Measurements from ENCODE around the gene ANP32A.
"Not testable (repeated sequence)": the region's sequence is repeated elsewhere in the genome, so short reads cannot be mapped to it uniquely, and the experiment has no call there.

Gene ANP32A

GRCh38 chr15:68820295-68821189 lies at the start of gene ANP32A:
Gene ANP32A, minus strand, starts transcription at chr15:68820895. Its CDS starts 144 bp downstream, at chr15:68820751.
- DNase-seq, result peak; percentile 90 to 99

- no peak for DNase-seq
These were observed 47.6 kb upstream of the ANP32A start for GRCh38 chr15:68868296-68868695.

DNA sequence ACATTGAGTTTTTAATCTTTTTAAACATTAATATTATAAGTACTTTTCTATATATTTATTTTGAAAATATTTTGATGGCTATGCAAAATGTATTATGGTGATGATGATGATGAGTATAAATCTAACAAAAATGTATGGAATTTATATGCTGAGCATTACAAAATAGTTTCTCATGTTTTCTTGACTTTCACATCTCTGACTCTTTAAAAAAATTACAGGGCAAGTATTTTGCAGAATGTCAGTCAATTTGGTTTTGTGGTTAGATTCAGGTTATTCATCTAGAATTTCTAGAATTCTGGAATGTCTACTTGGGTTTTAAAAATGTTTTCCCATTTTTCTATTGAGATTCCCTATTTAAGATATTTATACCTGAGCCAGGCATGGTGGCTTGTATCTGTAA lies 41.7 kb upstream of the ANP32A start:
- no peak for DNase-seq

DNA sequence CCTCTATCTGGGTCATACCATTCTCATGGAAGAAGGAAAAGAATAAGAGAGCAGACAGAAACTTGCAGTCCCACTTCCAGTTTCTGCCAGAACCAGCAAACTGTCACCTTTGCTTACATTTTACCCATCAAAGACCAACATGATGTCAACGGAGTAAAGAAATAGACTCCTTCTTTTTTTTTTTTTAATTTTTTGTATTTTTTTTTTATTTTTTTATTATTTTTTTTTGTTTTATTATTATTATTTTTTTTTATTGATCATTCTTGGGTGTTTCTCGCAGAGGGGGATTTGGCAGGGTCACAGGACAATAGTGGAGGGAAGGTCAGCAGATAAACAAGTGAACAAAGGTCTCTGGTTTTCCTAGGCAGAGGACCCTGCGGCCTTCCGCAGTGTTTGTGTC lies 38.0 kb upstream of the ANP32A start:
- DNase-seq, result not testable (repeated sequence)

DNA sequence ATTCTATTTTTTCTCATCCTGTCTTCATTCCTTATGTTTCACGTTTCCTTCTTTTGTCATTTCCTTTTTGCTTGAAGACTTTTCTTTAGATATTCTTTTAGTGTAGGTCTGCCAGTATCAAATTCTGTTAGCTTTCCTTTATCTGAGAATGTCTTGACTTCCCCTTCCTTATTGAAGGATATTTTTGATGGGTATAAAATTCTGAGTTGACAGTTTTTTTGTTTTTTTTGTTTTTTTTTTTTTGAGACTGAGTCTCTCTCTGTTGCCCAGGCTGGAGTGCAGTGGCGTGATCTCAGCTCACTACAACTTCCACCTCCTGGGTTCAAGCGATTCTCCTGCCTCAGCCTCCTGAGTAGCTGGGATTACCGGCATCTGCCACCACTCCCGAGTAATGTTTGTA lies 36.7 kb upstream of the ANP32A start:
- DNase-seq, result not testable (repeated sequence)

DNA sequence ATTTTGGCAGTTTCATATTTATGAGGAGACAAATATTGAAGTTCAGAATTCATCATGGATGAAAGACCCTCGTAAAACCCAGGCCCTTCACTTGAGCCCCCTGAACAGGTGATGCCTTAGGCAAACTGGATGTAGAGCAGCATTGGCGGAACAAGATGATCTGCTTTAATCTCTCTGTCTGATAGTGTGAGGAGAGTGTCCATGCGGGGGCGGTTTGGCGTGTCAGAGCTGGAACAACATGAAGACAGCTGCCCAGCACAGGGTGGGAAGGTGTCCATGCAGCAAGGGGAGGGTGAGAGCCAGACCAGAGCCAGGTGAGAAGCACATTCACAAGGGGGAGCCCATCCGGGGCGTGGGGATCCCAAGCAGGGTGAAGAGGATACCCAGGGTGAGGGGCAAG lies 31.8 kb upstream of the ANP32A start:
- DNase-seq, result no peak

- no peak for DNase-seq
These were observed 31.3 kb upstream of the ANP32A start for GRCh38 chr15:68851971-68852370.

GRCh38 chr15:68849497-68849896 lies 28.8 kb upstream of the ANP32A start:
- DNase-seq, result no peak

DNA sequence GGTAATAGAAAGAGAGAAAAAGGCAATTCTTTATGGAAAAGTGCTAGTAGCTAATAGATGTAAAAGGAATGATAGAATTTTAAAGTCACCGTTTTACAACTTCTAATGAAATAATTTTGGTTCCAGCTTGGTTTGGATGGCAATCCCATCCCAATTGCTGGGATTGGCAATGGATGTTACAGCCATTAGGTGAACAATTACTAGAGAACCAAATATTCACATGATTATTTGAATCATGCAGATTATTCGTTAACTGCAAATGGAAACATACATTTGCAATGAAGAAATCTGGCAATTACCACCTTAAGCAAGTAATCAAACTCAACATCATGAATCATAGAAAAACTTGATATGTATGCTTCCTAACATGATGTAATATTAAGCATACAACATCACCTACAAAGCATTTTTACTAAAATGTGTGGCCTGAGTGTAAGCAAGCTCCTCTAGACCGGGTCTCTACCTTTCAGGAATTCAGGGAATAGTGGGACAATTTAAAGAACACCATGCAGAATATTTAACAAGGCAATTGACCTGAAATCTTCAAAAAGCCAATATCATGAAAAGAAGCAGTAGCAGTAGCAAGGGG lies 26.2 kb upstream of the ANP32A start:
- DNase-seq, result no peak

DNA sequence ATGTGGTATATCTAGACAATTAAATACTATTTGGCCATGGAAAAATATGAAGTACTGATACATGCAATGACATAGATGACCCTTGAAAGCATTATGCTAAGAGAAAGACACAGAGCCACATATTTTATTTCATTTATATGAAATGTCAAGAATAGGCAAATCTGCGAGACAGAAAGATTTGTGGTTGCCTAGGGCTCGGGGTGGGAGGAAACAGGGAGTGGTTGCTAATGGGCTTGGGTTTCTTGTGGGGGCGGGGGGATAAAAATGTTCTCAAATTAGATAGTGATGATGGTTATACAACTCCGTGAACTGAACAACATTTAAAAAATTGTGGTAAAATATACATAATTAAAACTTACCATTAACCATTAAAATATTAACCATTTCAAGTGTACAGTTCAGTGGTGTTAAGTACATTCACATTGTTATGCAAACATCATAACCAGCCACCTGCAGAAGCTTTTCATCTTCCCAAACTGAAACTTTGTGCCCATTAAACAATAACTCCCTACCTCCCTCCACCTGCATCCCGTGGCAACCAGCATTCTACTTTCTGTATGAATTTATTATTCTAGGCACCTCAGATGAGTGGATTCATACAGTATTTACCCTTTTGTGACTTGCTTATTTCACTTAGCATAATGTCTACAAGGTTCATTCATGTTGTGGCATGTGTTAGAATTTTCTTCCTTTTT lies 24.3 kb upstream of the ANP32A start:
- DNase-seq, result peak; percentile 18 to 46

GRCh38 chr15:68843425-68844311 lies 23.0 kb upstream of the ANP32A start:
- DNase-seq, result peak; percentile 24 to 70

DNA sequence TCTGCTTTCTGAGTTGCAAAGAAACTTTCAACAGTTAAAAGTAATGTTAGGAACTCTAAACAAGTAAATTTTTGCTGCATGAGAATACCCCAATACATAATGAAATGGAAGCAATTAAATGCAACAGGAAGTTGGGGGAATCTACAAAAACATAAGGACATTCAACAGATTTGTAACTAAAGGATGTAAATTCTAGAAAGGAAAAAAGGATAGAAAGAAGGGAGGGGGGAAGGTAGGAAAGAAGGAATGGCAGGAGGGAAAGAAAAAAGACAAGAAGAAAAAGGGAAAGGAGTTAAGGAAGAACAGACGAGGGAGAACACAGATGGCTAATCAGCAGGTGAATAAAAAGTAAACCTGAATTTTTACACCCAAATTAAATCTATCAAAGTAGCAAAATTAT lies 22.3 kb upstream of the ANP32A start:
- no peak for DNase-seq

DNA sequence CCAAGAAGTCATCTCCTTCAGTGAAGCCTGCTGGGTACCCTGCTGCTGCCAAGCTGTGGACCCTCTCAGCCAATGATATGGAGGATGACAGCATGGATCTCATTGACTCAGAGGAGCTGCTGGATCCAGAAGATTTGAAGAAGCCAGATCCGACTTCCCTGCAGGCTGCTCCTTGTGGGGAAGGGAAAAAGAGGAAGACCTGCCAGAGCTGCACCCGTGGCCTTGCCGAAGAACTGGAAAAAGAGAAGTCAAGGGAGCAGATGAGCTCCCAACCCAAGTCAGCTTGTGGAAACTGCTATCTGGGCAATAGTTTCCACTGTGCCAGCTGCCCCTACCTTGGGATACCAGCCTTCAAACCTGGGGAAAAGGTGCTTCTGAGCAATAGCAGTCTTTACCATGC lies 13.7 kb upstream of the ANP32A start:
- DNase-seq, result no peak

DNA sequence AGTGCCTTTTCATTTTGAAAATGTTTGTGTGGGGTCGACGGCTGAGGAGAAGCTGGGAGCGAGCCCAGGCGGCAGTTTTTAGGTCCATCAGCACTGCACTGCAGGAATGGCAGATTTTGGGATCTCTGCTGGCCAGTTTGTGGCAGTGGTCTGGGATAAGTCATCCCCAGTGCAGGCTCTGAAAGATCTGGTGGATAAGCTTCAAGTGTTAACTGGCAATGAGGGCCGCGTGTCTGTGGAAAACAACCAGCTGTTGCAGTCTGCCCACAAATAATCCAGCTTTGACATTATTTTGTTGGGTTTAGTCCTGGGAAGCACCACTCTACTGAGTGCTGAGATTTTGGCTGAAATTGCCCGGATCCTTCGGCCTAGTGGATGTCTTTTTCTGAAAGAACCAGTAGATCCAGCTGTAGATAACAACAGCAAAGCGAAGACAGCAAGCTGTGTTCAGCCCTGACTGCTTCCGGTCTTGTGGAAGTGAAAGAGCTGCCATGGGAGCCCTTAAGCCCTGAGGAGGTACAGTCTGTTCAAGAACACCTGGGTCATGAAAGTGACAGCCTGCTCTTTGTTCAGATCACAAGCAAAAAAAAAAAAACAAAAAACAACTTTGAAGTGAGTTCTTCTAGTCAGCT lies 13.1 kb upstream of the ANP32A start:
- DNase-seq, result no peak

DNA sequence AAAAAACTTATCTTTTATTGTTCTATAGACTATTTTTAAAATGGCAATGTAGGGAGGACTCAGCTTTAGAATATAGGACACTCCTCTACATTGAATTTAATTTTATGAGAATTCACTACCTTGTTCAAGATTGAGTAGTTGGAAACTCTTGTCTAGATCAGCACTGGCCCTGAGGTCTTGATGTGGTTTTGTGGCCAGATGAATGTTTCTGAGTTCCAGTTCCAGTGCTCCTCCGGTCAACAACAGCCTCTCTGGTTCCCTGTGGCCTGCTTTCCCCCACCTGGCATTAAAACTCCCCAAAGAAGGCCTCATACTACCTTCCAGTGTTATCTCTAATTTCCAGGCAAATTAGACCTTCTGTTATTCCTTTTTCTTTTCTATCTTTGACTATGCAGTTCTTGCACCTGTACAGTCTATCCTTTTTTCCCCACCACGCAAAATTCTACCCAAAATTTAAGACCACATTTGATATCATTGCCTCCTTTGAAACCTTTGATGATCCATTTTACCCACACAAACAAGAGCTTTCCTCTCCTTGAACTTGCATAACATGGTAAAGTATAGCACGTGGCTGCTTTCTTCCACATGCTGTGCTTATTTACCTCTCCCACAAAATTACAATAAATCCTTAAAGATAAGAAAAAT lies 9.6 kb upstream of the ANP32A start:
- no peak for DNase-seq

GRCh38 chr15:68829068-68829467 lies 8.4 kb upstream of the ANP32A start:
- peak; percentile 5 to 15 for DNase-seq

DNA sequence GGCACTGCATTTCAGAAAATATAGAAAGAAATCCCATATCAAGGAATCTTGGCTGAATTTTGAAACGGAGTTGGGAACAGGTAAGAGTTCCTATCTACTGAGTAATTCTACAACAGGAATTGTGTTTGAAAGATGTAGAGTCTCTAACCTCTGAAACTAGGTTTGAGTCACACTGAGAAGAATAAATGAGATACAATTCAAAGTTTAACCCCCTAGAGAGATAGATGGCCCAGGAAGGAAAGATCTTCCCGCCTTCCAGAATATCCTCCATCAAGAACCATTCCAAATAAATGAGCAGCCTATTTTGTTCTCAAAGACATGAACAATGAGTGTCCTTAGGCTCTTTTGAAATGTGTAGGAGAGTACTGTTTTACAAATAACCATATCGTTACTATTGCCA lies 2.9 kb upstream of the ANP32A start:
- no peak for DNase-seq

DNA sequence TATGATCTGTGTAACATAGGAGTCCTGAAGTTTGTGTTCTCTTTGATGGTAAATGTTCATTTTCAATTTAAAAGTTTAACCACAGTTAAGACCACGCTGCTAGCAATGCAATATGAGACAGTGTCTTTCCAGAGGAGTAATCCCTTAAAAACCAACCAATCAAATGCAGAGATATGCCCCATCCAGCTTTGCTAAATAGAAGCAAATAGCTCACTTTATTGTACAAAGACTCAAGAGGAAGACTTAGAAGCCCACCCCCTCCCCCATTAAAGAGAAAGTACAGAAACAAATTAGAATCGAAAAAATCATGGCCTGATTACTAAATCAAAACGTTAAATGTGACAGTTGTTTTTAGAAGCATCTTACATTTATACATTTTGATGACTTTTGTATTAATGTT lies 2.1 kb upstream of the ANP32A start:
- DNase-seq, result peak in 1 of 2 experiments; percentile 15

- peak in 1 of 2 experiments; percentile 64 for DNase-seq
These were observed 1.2 kb upstream of the ANP32A start for GRCh38 chr15:68821841-68822381.

DNA sequence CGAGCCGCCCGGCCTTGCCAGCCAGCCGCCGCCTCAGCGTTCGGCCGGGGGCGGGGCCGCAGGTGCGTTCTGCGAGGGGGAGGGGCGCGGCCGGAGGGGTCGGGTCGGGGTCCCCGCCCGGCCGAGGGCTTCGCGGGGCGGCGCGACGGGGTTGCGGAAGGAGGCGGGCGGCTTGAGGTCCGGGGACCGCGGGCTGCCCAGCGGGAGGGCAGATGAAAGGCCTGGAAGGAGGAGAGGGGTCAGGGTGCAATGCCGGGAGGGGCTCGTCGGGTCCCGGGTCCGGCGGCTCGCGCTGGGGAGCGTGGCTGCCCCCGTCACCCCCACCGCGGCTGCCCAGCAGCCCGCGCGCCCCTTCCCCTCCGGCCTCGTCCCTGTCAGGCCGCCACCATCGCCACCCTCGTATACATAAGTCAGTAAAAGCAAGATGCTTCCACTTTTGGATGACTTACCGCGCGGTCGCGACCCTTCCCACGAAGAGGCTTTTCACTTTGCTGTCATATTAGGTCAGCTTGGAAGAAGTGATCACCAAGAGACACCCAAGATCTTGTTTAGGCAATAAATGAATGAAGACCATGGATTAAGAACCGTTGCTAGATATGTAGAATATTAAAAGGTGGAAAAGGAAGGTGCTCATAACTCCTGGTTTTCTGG lies 620 bp upstream of the ANP32A start:
- peak in 1 of 2 experiments; percentile 51 for DNase-seq
